Neuronal stem cell (in vitro differentiated cells): ENCODE measurements around the gene HAP1.
A peak's percentile ranks its signal among the peaks of the same experiment; 100 is the strongest.

ENCODE experiments used
- DNase-seq: peaks from one replicate; pipeline ENCODE4 v3.0.0-alpha.2; 2013; ENCODE audit warnings: low spot score
- H2AFZ ChIP-seq: one replicate; pipeline ENCODE4 v1.6.1; 2013; ENCODE audit warnings: mild to moderate bottlenecking, low read length, inconsistent platforms
- H2AK5ac ChIP-seq: 2 replicates; pipeline ENCODE4 v1.6.1; 2013; ENCODE audit warnings: low read depth, mild to moderate bottlenecking, inconsistent platforms, low read length, moderate library complexity, mixed read lengths
- H2BK120ac ChIP-seq: 2 replicates; pipeline ENCODE4 v1.6.1; 2013; ENCODE audit warnings: low read depth, mild to moderate bottlenecking, inconsistent platforms, low read length, moderate library complexity, mixed read lengths
- H2BK12ac ChIP-seq: one replicate; pipeline ENCODE4 v1.6.1; 2013; ENCODE audit warnings: low read length, inconsistent platforms
- H2BK15ac ChIP-seq: 2 replicates; pipeline ENCODE4 v1.6.1; 2013; ENCODE audit warnings: mild to moderate bottlenecking, low read length, inconsistent platforms, mixed read lengths
- H2BK5ac ChIP-seq: one replicate; pipeline ENCODE4 v1.6.1; 2013; ENCODE audit warnings: inconsistent platforms, mild to moderate bottlenecking, low read length, moderate library complexity
- H3K14ac ChIP-seq: one replicate; pipeline ENCODE4 v1.6.1; 2013; ENCODE audit warnings: low read length, inconsistent platforms
- H3K18ac ChIP-seq: 2 replicates; pipeline ENCODE4 v1.6.1; 2013; ENCODE audit warnings: low read length, inconsistent platforms
- H3K23ac ChIP-seq: 2 replicates; pipeline ENCODE4 v1.6.1; 2013; ENCODE audit warnings: low read depth, mild to moderate bottlenecking, mixed read lengths, low read length, inconsistent platforms; ENCODE audit not compliant: poor library complexity
- H3K27ac ChIP-seq: replicated peaks from 3 replicates; pipeline ENCODE4 v1.5.1; 2013; ENCODE audit warnings: low read length, inconsistent platforms
- H3K27me3 ChIP-seq, 3 experiments: 2 replicates each; pipeline ENCODE4 v1.6.1; 2013; ENCODE audit warnings: low read length in 3 of 3, mild to moderate bottlenecking in 2 of 3, inconsistent platforms in 1 of 3, low read depth in 1 of 3, mixed read lengths in 1 of 3, moderate library complexity in 1 of 3; ENCODE audit not compliant: control insufficient read depth in 3 of 3, insufficient read depth in 3 of 3
- H3K36me3 ChIP-seq, 2 donors: replicated peaks in 1 of 2; 2 replicates each; pipeline ENCODE4 v1.6.1; 2013; ENCODE audit warnings: low read length in 2 of 2; ENCODE audit not compliant: control insufficient read depth in 2 of 2, insufficient read depth in 2 of 2
- H3K4ac ChIP-seq: 2 replicates; pipeline ENCODE4 v1.6.1; 2013; ENCODE audit warnings: inconsistent platforms, mild to moderate bottlenecking, low read length, moderate library complexity
- H3K4me1 ChIP-seq, 2 donors: 1 replicate in 1 of 2; 2 replicates in 1 of 2; pipeline ENCODE4 v1.6.1; 2013; ENCODE audit warnings: low read length in 2 of 2, low read depth in 1 of 2; ENCODE audit not compliant: control insufficient read depth in 2 of 2, insufficient read depth in 1 of 2
- H3K4me2 ChIP-seq: one replicate; pipeline ENCODE4 v1.6.1; 2013; ENCODE audit warnings: mild to moderate bottlenecking, low read length, inconsistent platforms; ENCODE audit not compliant: insufficient read depth, poor library complexity, severe bottlenecking
- H3K4me3 ChIP-seq, 2 donors: 2 replicates each; pipeline ENCODE4 v1.5.1; 2013; ENCODE audit warnings: low read length in 2 of 2, mild to moderate bottlenecking in 2 of 2, inconsistent platforms in 1 of 2, moderate library complexity in 1 of 2
- H3K79me1 ChIP-seq: one replicate; pipeline ENCODE4 v1.6.1; 2013; ENCODE audit warnings: low read depth, mild to moderate bottlenecking, inconsistent platforms, low read length, moderate library complexity
- H3K9ac ChIP-seq: one replicate; pipeline ENCODE4 v1.6.1; 2013; ENCODE audit warnings: mild to moderate bottlenecking, low read depth, low read length, inconsistent platforms; ENCODE audit not compliant: poor library complexity
- H3K9me3 ChIP-seq, 2 donors: replicated peaks in 1 of 2; 2 replicates each; pipeline versions ENCODE3 to v1.6.1; 2013; ENCODE audit warnings: low read length in 2 of 2, mild to moderate bottlenecking in 2 of 2, inconsistent platforms in 1 of 2, low read depth in 1 of 2, mixed read lengths in 1 of 2, moderate library complexity in 1 of 2; ENCODE audit not compliant: control insufficient read depth in 2 of 2, insufficient read depth in 1 of 2
- H4K8ac ChIP-seq: one replicate; pipeline ENCODE4 v1.6.1; 2013; ENCODE audit warnings: low read depth, mild to moderate bottlenecking, inconsistent platforms, low read length, moderate library complexity
- H4K91ac ChIP-seq: one replicate; pipeline ENCODE4 v1.6.1; 2013; ENCODE audit warnings: low read length, low read depth, mild to moderate bottlenecking, inconsistent platforms; ENCODE audit not compliant: poor library complexity
- WGBS, 2 donors: extraction: QIAGEN DNeasy Blood & Tissue Kit; methylation state at CpG; one replicate each; pipeline ENCODE4 v1.1.7; 2013; ENCODE audit warnings: missing lambda C conversion rate in 2 of 2, mixed read lengths in 1 of 2; ENCODE audit not compliant: insufficient read length in 2 of 2, insufficient replicate concordance in 1 of 2; ENCODE audit errors: extremely low coverage in 2 of 2; 5-methylcytosine and 5-hydroxymethylcytosine counted together

Gene HAP1

DNA sequence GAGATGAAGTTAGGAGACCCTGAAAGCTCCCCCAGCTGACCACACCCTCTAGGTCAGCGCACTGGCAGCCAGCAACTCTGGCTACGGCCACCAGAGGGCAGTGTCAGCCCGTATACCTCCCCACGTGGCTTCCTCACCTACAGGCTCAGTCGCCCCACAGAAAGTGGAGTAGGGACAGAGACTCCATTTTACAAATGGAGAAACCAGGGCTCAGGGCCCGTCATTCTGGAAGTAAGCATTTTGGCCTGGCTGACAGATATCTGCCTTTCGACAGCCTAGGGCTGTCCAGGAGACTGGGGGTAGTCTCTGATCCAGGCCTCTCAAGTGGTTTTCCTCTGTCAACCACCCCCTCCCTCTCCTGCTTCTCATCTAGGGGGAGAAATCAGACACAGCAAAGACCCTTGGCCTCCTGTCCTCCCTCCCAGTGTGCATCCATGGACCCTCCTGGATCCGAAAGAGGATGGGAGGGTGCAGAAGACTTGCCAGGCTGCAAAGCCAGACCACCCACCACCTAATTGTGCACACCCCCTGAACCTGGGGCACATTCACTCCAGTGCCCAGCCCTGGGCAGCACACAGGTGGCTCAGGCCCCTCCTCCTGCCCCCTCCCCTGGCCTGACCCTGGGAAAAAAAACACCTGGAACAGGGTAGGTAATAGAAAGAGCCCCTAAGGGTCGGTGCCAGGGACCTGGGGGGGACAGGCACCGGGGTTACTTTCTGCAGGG, 3.8 kb upstream of the HAP1 start:
- Histone ChIP-seq H3K4me3 (no peak overlapping the region), H2BK5ac (peak overlapping the region; percentile 40), H3K14ac (no peak overlapping the region), H3K9me3 (no peaks in the 10 kb centered on the region), H3K27me3 (peaks cover 5 to 34% (median 34%) of the 10 kb centered on the region in 3 experiments), H3K18ac (peak overlapping the region; percentile 86), H3K23ac (no peak overlapping the region), H2BK12ac (peak overlapping the region; percentile 8), H3K79me1 (no peaks in the 10 kb centered on the region), H3K4ac (peak overlapping the region; percentile 28), H2BK120ac (peak overlapping the region; percentile 48), H3K36me3 (no peaks in the 10 kb centered on the region), H3K27ac (no peak overlapping the region), H3K4me2 (no peak overlapping the region), H2AK5ac (peak overlapping the region; percentile 97), H3K9ac (no peak overlapping the region), H3K4me1 (peaks cover 6 to 9% of the 10 kb centered on the region in 2 donors), H4K8ac (peak overlapping the region; percentile 70), H4K91ac (peak overlapping the region; percentile 18), H2AFZ (peak overlapping the region; percentile 95), H2BK15ac (peak overlapping the region; percentile 34)
- WGBS, 2 donors = no CpG with 5 or more reads among the region's 10 CpGs
- DNase-seq = peak; percentile 82

DNA sequence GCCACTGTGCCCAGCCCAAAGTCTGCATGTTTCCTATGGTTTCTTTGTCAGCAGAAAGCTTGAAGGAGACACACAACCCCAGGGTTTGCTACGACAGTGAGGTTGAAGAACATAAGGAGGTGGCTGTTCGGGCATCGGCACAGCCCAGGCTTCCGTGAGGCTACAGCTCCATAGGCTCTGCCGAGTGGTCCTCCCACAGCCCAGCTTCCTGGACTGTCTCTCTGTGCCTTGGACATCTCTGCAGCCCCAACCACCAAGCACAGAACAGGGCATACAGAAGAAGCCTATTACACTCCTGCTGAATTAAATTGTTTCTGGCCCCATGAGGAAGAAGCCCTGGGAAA, 3.2 kb upstream of the HAP1 start:
- no peak overlapping the region for H3K9ac ChIP-seq
- no peak overlapping the region for H2BK5ac ChIP-seq
- no peaks in the 10 kb centered on the region for H3K79me1 ChIP-seq
- no peak for DNase-seq
- no peak overlapping the region for H3K4me3 ChIP-seq
- peak overlapping the region; percentile 95 for H2AFZ ChIP-seq
- no peak overlapping the region for H3K4ac ChIP-seq
- no peak overlapping the region for H3K18ac ChIP-seq
- no peaks in the 10 kb centered on the region for H3K36me3 ChIP-seq
- no peak overlapping the region for H3K14ac ChIP-seq
- no peak overlapping the region for H2BK12ac ChIP-seq
- peaks cover 5 to 36% (median 35%) of the 10 kb centered on the region in 3 experiments for H3K27me3 ChIP-seq
- WGBS, 2 donors = no CpG with 5 or more reads among the region's 5 CpGs
- H3K9me3 ChIP-seq = no peaks in the 10 kb centered on the region
- H2AK5ac ChIP-seq = no peak overlapping the region
- no peak overlapping the region for H4K8ac ChIP-seq
- H4K91ac ChIP-seq = no peak overlapping the region
- H2BK15ac ChIP-seq = no peak overlapping the region
- no peak overlapping the region for H3K4me2 ChIP-seq
- H3K23ac ChIP-seq = no peak overlapping the region
- peaks cover 6 to 9% of the 10 kb centered on the region in 2 donors for H3K4me1 ChIP-seq
- no peak overlapping the region for H2BK120ac ChIP-seq
- no peak overlapping the region for H3K27ac ChIP-seq

DNA sequence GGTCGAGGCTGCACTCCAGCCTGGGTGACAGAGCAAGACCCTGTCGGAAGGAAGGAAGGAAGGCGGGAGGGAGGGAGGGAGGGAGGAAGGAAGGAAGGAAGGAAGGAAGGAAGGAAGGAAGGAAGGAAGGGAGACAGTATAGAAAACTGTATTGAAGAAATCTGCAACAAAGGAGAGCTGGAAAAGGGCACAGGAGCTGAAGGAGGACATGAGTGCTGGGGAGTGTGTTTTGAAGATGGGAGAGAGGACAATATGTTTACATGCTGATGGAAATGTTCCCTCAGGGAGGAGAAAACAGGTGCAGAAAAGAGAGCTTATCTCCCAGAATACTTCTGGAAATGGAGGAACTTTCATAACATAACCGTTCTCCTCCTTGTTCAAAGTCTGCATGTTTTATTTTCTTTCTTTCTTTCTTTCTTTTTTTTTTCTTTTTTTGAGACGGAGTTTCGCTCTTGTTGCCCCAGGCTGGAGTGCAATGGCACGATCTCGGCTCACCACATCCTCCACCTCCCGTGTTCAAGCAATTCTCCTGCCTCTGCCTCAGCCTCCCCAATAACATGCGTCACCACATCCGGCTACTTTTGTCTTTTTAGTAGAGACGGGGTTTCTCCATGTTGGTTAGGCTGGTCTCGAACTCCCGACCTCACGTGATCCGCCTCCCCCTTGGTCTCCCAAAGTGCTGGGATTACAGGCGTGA, 2.7 kb upstream of the HAP1 start:
- no peak overlapping the region for H2AFZ ChIP-seq
- no peaks in the 10 kb centered on the region for H3K79me1 ChIP-seq
- H2BK120ac ChIP-seq = no peak overlapping the region
- H4K8ac ChIP-seq = no peak overlapping the region
- H3K9ac ChIP-seq = no peak overlapping the region
- WGBS, 2 donors = no CpG with 5 or more reads among the region's 17 CpGs
- H3K18ac ChIP-seq = no peak overlapping the region
- no peak overlapping the region for H3K4ac ChIP-seq
- H2BK12ac ChIP-seq = no peak overlapping the region
- H2AK5ac ChIP-seq = no peak overlapping the region
- no peak for DNase-seq
- H3K4me1 ChIP-seq = peaks cover 6 to 9% of the 10 kb centered on the region in 2 donors
- no peak overlapping the region for H2BK15ac ChIP-seq
- no peak overlapping the region for H3K27ac ChIP-seq
- H3K36me3 ChIP-seq = no peaks in the 10 kb centered on the region
- no peak overlapping the region for H3K4me3 ChIP-seq
- H3K14ac ChIP-seq = no peak overlapping the region
- H2BK5ac ChIP-seq = no peak overlapping the region
- no peak overlapping the region for H4K91ac ChIP-seq
- H3K9me3 ChIP-seq = no peaks in the 10 kb centered on the region
- H3K4me2 ChIP-seq = no peak overlapping the region
- H3K27me3 ChIP-seq = peaks cover 5 to 39% (median 35%) of the 10 kb centered on the region in 3 experiments
- H3K23ac ChIP-seq = no peak overlapping the region

DNA sequence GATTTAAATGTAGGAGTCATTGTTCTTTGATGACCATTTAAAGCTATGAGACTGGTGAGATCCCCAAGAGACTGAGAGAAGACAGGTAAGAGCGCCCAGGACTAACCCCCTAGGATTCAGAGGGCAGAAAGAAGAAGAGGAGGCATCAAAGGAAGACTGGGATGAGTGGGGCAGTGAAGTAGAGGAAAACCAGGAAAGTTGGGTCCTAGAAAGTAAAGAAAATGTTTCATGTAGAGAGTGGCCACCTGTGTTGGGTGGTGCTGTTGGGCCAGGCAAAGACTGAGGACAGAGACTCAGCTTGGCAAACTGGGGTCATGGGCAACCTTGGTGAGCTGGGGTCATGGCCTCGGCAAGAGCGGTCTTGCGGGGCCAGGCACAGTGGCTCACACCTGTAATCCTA, 1.3 kb upstream of the HAP1 start:
- H3K79me1 ChIP-seq = no peaks in the 10 kb centered on the region
- no peak overlapping the region for H2BK120ac ChIP-seq
- no peak overlapping the region for H3K9ac ChIP-seq
- no peak overlapping the region for H3K23ac ChIP-seq
- H2BK5ac ChIP-seq = no peak overlapping the region
- peaks cover 5 to 45% (median 35%) of the 10 kb centered on the region in 3 experiments for H3K27me3 ChIP-seq
- no peak for DNase-seq
- no peak overlapping the region for H3K4me2 ChIP-seq
- peaks cover 6 to 9% of the 10 kb centered on the region in 2 donors for H3K4me1 ChIP-seq
- H3K4me3 ChIP-seq = no peak overlapping the region
- no peak overlapping the region for H3K27ac ChIP-seq
- H3K4ac ChIP-seq = no peak overlapping the region
- no peak overlapping the region for H4K8ac ChIP-seq
- H3K9me3 ChIP-seq = no peaks in the 10 kb centered on the region
- no peak overlapping the region for H2BK12ac ChIP-seq
- no peaks in the 10 kb centered on the region for H3K36me3 ChIP-seq
- no peak overlapping the region for H2AFZ ChIP-seq
- no peak overlapping the region for H3K14ac ChIP-seq
- H2BK15ac ChIP-seq = no peak overlapping the region
- H3K18ac ChIP-seq = peak overlapping the region; percentile 35
- H2AK5ac ChIP-seq = no peak overlapping the region
- no CpG with 5 or more reads among the region's 4 CpGs for WGBS, 2 donors
- no peak overlapping the region for H4K91ac ChIP-seq
